Stimulated activated CD8-positive, alpha-beta memory T cell treated with anti-CD3 and anti-CD28 coated beads, Interleukin-4, amount 100 ng/mL, for 4 hours (primary cell): ENCODE measurements around the gene CHORDC1.

Source experiments
- DNase-seq, 2 donors: peaks; one replicate each; pipeline ENCODE4 v3.0.0-alpha.2; 2020; ENCODE audit warnings: low read depth in 2 of 2, low spot score in 1 of 2

Gene CHORDC1

GRCh38 chr11:90222459-90223247, at the start of gene CHORDC1:
Gene CHORDC1, minus strand, starts transcription at chr11:90223049. Its CDS starts 95 bp downstream, at chr11:90222954.
- peak; percentile 87 to 92 for DNase-seq

GRCh38 chr11:90257158-90257525, 34.3 kb upstream of the CHORDC1 start:
- no peak for DNase-seq

GRCh38 chr11:90256404-90257157, 33.7 kb upstream of the CHORDC1 start:
- no peak for DNase-seq

- DNase-seq, result no peak
Measured at GRCh38 chr11:90254065-90254464, 31.2 kb upstream of the CHORDC1 start.

- no peak for DNase-seq
Measured at GRCh38 chr11:90252053-90252452, 29.2 kb upstream of the CHORDC1 start.

- no peak for DNase-seq
Measured at GRCh38 chr11:90251599-90251998, 28.8 kb upstream of the CHORDC1 start.

- no peak for DNase-seq
Measured at GRCh38 chr11:90250970-90251369, 28.1 kb upstream of the CHORDC1 start.

- DNase-seq, result no peak
Measured at GRCh38 chr11:90246468-90246867, 23.6 kb upstream of the CHORDC1 start.

- DNase-seq, result no peak
Measured at GRCh38 chr11:90243534-90243933, 20.7 kb upstream of the CHORDC1 start.

- no peak for DNase-seq
Measured at GRCh38 chr11:90242894-90243416, 20.1 kb upstream of the CHORDC1 start.

- no peak for DNase-seq
Measured at GRCh38 chr11:90241414-90241813, 18.6 kb upstream of the CHORDC1 start.

- DNase-seq, result peak in 1 of 2 donors; percentile 19
Measured at GRCh38 chr11:90239967-90240636, 17.3 kb upstream of the CHORDC1 start.

GRCh38 chr11:90237004-90237403, 14.2 kb upstream of the CHORDC1 start:
- DNase-seq, result no peak

GRCh38 chr11:90235526-90235925, 12.7 kb upstream of the CHORDC1 start:
- DNase-seq, result no peak

- no peak for DNase-seq
Measured at GRCh38 chr11:90234977-90235376, 12.1 kb upstream of the CHORDC1 start.

GRCh38 chr11:90229791-90230190, 6.9 kb upstream of the CHORDC1 start:
- DNase-seq, result no peak

GRCh38 chr11:90228056-90228455, 5.2 kb upstream of the CHORDC1 start:
- DNase-seq, result no peak

GRCh38 chr11:90223248-90223585, 368 bp upstream of the CHORDC1 start:
- DNase-seq, result no peak

GRCh38 chr11:90221803-90222458, 918 bp downstream of the CHORDC1 start:
- no peak for DNase-seq

- no peak for DNase-seq
Measured at GRCh38 chr11:90220391-90220790, 2.5 kb downstream of the CHORDC1 start.

GRCh38 chr11:90219438-90219837, 3.4 kb downstream of the CHORDC1 start:
- DNase-seq, result no peak
